C4-2B (cell line): ENCODE results near the gene RGS18.
"Not testable (repeated sequence)": the region's sequence is repeated elsewhere in the genome, so short reads cannot be mapped to it uniquely, and the experiment has no call there.

Source experiments
- H3K27ac ChIP-seq: fragments of 450-650 bp; 2 replicates; pipeline ENCODE4 v1.5.1; 2017
- CTCF ChIP-seq: fragments of 450-650 bp; conservative IDR thresholded peaks from 2 replicates; pipeline ENCODE4 v1.5.1; 2017; ENCODE audit warnings: mild to moderate bottlenecking
- ZFX ChIP-seq: fragments of 450-650 bp; IDR thresholded peaks from 2 replicates; pipeline ENCODE4 v1.6.1; 2017

The RGS18 gene

GRCh38 chr1:192126030-192126619 is 32.1 kb upstream of the RGS18 start:
- H3K27ac ChIP-seq = no peak overlapping the region

GRCh38 chr1:192130175-192130574 is 28.1 kb upstream of the RGS18 start:
- no peak overlapping the region for H3K27ac ChIP-seq
- TF ChIP-seq CTCF (no peak), ZFX (no peak)

More at GRCh38 chr1:192126030-192126619, 32.1 kb upstream of the RGS18 start:
- TF ChIP-seq ZFX (no peak), CTCF (no peak)

- H3K27ac ChIP-seq = not testable (repeated sequence)
These were observed 27.4 kb upstream of the RGS18 start for GRCh38 chr1:192130865-192131264.

GRCh38 chr1:192131914-192132313 is 26.3 kb upstream of the RGS18 start:
- TF ChIP-seq CTCF = no peak
- no peak for TF ChIP-seq ZFX
- no peak overlapping the region for H3K27ac ChIP-seq

- H3K27ac ChIP-seq = no peak overlapping the region
These were observed 24.8 kb upstream of the RGS18 start for GRCh38 chr1:192133350-192133926.

GRCh38 chr1:192140382-192140781 is 17.9 kb upstream of the RGS18 start:
- TF ChIP-seq CTCF (no peak), ZFX (no peak)
- H3K27ac ChIP-seq = no peak overlapping the region

More at GRCh38 chr1:192133350-192133926, 24.8 kb upstream of the RGS18 start:
- TF ChIP-seq CTCF = no peak
- no peak for TF ChIP-seq ZFX

- no peak overlapping the region for H3K27ac ChIP-seq
- no peak for TF ChIP-seq ZFX
- TF ChIP-seq CTCF = no peak
These were observed 11.0 kb upstream of the RGS18 start for GRCh38 chr1:192147221-192147620.

- TF ChIP-seq CTCF = no peak
- no peak overlapping the region for H3K27ac ChIP-seq
These were observed 10.6 kb upstream of the RGS18 start for GRCh38 chr1:192147696-192148095.
